ENCODE measurements around the gene ATG5.

The ATG5 gene

DNA sequence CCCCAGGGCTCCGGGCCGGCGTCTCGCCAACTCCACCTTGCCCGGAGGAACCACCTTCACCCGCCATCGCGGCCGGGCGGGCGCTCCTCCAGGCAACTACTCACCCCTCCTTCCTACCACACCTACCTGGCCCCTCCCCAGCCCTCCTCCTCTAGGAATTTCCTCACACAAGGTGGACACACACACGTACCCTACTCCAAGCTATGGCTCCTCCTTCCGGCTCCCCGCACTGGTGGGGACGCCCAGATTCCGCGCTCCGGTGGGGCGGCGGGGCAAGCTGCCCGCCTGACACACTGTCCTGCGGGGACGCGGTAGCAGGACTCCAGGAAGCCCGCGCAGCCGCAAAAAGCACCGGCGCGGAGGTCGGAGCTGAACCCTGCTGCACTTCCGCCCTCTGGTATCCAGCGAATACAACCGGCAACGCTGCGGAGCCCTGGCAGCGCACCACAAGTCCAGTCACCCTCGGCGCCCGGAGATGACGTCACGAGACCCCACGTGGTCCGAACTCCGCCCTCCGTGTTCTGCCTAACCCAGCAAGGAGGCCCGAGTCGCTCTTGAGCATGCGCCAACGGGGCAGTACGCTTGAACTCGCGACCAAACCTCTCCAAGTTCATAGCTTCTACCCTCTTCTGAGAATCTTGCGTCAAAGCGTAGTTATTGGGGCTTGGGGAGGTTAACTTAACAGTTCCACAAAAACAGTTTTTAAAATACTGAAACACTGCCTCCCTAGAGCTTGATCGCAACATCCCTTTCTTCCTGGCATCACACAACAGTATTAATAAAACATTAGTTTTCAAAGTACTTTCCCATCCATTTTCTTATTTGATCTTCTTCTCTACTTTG, at the start of gene ATG5:
Gene ATG5, minus strand, starts transcription at position 425 of the 843 bp plus-strand sequence. CDS start 9,552 bp downstream, outside the sequence.
- DNase-seq (ENCODE audit: low read depth, low spot score) = peak; percentile 93
- Histone ChIP-seq H3K27me3 (ENCODE audit: insufficient read depth, insufficient read length) (no peaks in the 10 kb centered on the region), H3K4me3 (ENCODE audit: insufficient read length, low read depth) (peak within 1 kb of the TSS; percentile 86), H3K9ac (ENCODE audit: insufficient read length, low read depth) (peak within 1 kb of the TSS; percentile 83), H3K36me3 (ENCODE audit: insufficient read depth, insufficient read length, low read length) (peaks cover 13% of the 10 kb centered on the region), H3K9me3 (ENCODE audit: insufficient read depth, low read length) (no peaks in the 10 kb centered on the region), H3K4me1 (ENCODE audit: insufficient read depth, insufficient read length) (no peaks in the 10 kb centered on the region)
- TF ChIP-seq SUZ12 (IDR thresholded peaks at IDR 0.05; ENCODE audit: extremely low read depth, insufficient read depth, insufficient read length) = no peak
- TF ChIP-seq ZNF274 (IDR thresholded peaks at IDR 0.05; ENCODE audit: low read depth, low read length) = no peak
- no peak for TF ChIP-seq YY1 (IDR thresholded peaks at IDR 0.05; ENCODE audit: insufficient read depth, insufficient read length)

DNA sequence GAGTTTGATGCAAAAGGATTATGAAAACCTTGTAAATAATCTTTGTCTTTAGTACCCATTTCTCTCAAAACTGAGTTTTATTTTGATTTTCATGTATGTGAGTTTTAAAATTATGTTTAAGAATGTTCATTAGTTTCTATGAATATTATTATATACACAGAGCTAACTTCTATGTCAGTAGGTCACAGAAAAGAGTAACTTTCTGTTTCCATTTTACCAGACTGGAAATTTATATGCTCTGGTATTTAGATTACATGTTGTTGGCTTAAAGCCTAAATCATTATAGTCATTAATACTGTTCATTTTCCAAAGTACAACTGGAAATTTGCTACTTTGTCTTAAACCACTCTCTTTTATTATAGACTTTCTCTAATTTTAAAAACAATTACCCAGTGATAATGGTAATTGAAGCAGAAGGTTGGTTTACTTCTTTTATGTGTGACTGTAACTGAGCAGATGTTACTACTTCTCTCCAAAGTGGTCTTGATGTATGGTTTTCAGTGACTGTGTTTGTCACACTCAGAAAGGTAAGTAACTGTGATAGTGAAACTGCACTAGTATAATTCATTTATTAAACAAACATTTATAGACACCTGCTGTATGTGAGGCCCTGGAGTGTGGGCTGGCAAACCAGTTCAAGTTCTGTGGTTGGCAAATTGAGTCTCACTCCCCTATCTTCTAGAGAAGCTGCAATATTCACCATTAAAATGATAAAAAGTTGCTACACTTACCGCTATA, 48.1 kb upstream of the ATG5 start:
- Histone ChIP-seq H3K4me1 (ENCODE audit: insufficient read depth, insufficient read length) (no peaks in the 10 kb centered on the region), H3K27me3 (ENCODE audit: insufficient read depth, insufficient read length) (no peaks in the 10 kb centered on the region), H3K9ac (ENCODE audit: insufficient read length, low read depth) (no peak overlapping the region), H3K9me3 (ENCODE audit: insufficient read depth, low read length) (no peaks in the 10 kb centered on the region), H3K36me3 (ENCODE audit: insufficient read depth, insufficient read length, low read length) (no peaks in the 10 kb centered on the region), H3K4me3 (ENCODE audit: insufficient read length, low read depth) (no peak overlapping the region)
- no peak for TF ChIP-seq SUZ12 (IDR thresholded peaks at IDR 0.05; ENCODE audit: extremely low read depth, insufficient read depth, insufficient read length)
- TF ChIP-seq YY1 (IDR thresholded peaks at IDR 0.05; ENCODE audit: insufficient read depth, insufficient read length) = no peak
- no peak for TF ChIP-seq ZNF274 (IDR thresholded peaks at IDR 0.05; ENCODE audit: low read depth, low read length)
- no peak for DNase-seq (ENCODE audit: low read depth, low spot score)

DNA sequence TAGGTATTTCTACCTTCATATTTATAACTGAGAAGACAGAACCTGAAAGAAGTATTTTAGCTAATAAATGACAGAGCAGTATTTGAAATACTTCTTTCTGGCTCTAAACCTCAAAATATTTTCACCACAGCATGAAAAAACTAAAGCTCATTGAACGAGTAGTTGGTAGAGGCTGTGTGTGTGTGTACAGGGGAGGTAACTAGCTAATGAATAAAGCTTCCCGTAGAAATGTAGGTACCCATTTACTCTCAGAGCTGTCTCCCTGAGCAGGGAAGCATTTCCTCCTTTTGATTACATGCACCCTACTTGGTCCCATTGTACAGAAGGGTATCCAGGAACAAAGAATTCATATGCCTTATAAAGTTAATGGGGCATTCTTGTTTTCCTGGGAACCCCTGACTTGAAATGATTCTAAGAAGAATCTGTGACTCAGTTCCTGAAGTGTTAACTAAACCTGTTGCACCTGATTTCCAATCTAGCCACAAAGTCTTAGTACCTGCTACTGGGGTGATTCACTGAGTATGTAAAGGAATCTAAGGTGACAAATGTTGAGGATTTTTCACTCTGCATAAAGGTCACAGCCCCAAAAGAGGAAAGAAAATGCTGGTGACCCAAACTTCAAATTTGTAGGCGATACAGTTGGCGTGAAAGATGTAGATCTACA, 47.4 kb upstream of the ATG5 start:
- no peaks in the 10 kb centered on the region for H3K36me3 ChIP-seq (ENCODE audit: insufficient read depth, insufficient read length, low read length)
- TF ChIP-seq YY1 (IDR thresholded peaks at IDR 0.05; ENCODE audit: insufficient read depth, insufficient read length) = no peak
- no peak for TF ChIP-seq ZNF274 (IDR thresholded peaks at IDR 0.05; ENCODE audit: low read depth, low read length)
- TF ChIP-seq SUZ12 (IDR thresholded peaks at IDR 0.05; ENCODE audit: extremely low read depth, insufficient read depth, insufficient read length) = no peak

DNA sequence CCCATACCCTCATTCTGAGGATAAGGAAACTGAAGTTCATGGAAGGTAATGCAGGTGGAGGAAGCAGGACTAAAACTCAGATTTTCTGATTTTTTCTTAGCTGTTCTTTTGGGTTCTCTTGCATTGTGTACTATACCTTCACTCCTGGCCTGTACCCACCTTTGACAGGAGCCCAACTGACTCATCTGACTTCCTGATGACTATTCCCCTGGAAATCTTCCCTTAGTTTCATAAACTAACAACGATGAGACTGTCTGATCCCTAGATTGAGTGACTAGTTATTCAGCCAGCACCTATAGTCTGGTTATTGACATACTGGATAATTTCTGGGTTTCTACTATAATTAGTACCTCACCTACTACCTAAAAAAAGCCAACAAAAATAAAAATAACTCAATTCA, 45.1 kb upstream of the ATG5 start:
- Histone ChIP-seq H3K27me3 (ENCODE audit: insufficient read depth, insufficient read length) (no peaks in the 10 kb centered on the region), H3K9ac (ENCODE audit: insufficient read length, low read depth) (no peak overlapping the region), H3K4me3 (ENCODE audit: insufficient read length, low read depth) (no peak overlapping the region), H3K4me1 (ENCODE audit: insufficient read depth, insufficient read length) (no peaks in the 10 kb centered on the region), H3K9me3 (ENCODE audit: insufficient read depth, low read length) (no peaks in the 10 kb centered on the region), H3K36me3 (ENCODE audit: insufficient read depth, insufficient read length, low read length) (no peaks in the 10 kb centered on the region)
- TF ChIP-seq YY1 (IDR thresholded peaks at IDR 0.05; ENCODE audit: insufficient read depth, insufficient read length) (no peak), SUZ12 (IDR thresholded peaks at IDR 0.05; ENCODE audit: extremely low read depth, insufficient read depth, insufficient read length) (no peak), ZNF274 (IDR thresholded peaks at IDR 0.05; ENCODE audit: low read depth, low read length) (no peak)
- no peak for DNase-seq (ENCODE audit: low read depth, low spot score)

More for the DNA sequence above, 47.4 kb upstream of the ATG5 start:
- H3K27me3 ChIP-seq (ENCODE audit: insufficient read depth, insufficient read length) = no peaks in the 10 kb centered on the region
- no peaks in the 10 kb centered on the region for H3K9me3 ChIP-seq (ENCODE audit: insufficient read depth, low read length)
- no peak overlapping the region for H3K4me3 ChIP-seq (ENCODE audit: insufficient read length, low read depth)
- DNase-seq (ENCODE audit: low read depth, low spot score) = no peak
- H3K9ac ChIP-seq (ENCODE audit: insufficient read length, low read depth) = no peak overlapping the region
- H3K4me1 ChIP-seq (ENCODE audit: insufficient read depth, insufficient read length) = no peaks in the 10 kb centered on the region

DNA sequence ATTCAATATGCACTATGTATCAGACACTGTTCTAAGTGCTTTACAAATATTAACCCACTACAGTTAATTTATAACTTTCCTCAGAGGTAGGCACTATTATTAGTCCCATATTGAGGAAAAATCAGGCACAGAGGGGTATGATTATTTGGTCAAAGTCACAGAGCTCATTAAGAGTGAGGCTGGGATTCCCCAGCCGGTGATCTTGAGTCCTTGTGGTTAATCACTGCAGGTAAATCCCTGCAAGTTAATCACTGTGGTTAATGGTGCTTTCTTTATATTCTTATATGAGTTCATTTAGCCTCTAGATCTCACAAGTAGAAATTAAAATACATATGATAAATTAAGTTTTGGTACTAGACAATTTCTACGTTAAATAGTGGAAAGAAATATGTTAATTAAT, 44.2 kb upstream of the ATG5 start:
- Histone ChIP-seq H3K36me3 (ENCODE audit: insufficient read depth, insufficient read length, low read length) (no peaks in the 10 kb centered on the region), H3K4me3 (ENCODE audit: insufficient read length, low read depth) (no peak overlapping the region), H3K9me3 (ENCODE audit: insufficient read depth, low read length) (no peaks in the 10 kb centered on the region), H3K27me3 (ENCODE audit: insufficient read depth, insufficient read length) (no peaks in the 10 kb centered on the region), H3K9ac (ENCODE audit: insufficient read length, low read depth) (no peak overlapping the region), H3K4me1 (ENCODE audit: insufficient read depth, insufficient read length) (no peaks in the 10 kb centered on the region)
- TF ChIP-seq YY1 (IDR thresholded peaks at IDR 0.05; ENCODE audit: insufficient read depth, insufficient read length) (no peak), SUZ12 (IDR thresholded peaks at IDR 0.05; ENCODE audit: extremely low read depth, insufficient read depth, insufficient read length) (no peak), ZNF274 (IDR thresholded peaks at IDR 0.05; ENCODE audit: low read depth, low read length) (no peak)
- no peak for DNase-seq (ENCODE audit: low read depth, low spot score)

DNA sequence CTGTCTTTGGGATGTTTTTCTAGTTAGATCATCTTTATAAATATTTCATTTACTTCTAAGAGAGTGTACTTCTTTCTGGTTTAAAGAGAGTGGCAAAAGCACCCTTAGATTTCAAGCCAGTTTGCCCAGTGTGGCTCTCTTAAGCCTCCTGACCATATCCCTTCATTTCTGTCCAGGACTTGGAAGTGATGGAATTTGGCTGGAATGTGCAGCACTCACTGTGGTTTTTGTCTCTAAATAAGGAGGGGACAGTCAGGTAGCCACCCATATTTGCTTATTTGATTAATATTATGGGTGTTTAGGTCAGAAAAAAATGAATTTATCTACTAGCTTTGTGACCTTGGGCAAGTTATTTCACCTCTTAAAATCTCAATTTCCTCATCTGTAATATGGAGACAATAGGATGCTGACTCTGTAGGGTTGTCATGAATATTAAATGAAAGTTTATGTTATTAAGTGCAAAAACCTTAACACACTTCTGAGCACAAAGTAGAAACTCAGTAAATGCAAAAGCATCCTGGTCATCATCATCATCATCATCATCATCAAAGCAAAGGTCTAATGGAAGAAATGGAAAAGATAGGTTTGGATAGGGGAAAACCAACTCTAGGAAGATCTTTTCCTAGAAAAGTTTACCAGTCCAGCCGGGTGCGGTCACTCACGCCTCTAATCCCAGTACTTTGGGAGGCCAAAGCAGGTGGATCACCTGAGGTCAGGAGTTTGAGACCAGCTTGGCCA, 38.0 kb upstream of the ATG5 start:
- Histone ChIP-seq H3K4me1 (ENCODE audit: insufficient read depth, insufficient read length) (no peaks in the 10 kb centered on the region), H3K9ac (ENCODE audit: insufficient read length, low read depth) (no peak overlapping the region), H3K9me3 (ENCODE audit: insufficient read depth, low read length) (no peaks in the 10 kb centered on the region), H3K27me3 (ENCODE audit: insufficient read depth, insufficient read length) (peaks cover 28% of the 10 kb centered on the region), H3K36me3 (ENCODE audit: insufficient read depth, insufficient read length, low read length) (no peaks in the 10 kb centered on the region), H3K4me3 (ENCODE audit: insufficient read length, low read depth) (no peak overlapping the region)
- no peak for DNase-seq (ENCODE audit: low read depth, low spot score)
- TF ChIP-seq SUZ12 (IDR thresholded peaks at IDR 0.05; ENCODE audit: extremely low read depth, insufficient read depth, insufficient read length) (no peak), YY1 (IDR thresholded peaks at IDR 0.05; ENCODE audit: insufficient read depth, insufficient read length) (no peak), ZNF274 (IDR thresholded peaks at IDR 0.05; ENCODE audit: low read depth, low read length) (no peak)

Data from NT2/D1 (cell line).